CD4-positive, alpha-beta T cell treated with Interleukin-6 at 100 ng/mL for 8 hours (primary cell): ENCODE results near the gene GRAMD2A.

Source experiments
- DNase-seq: peaks from one replicate; pipeline ENCODE4 v3.0.0-alpha.2; 2020; ENCODE audit warnings: mixed read lengths, low spot score

GRAMD2A gene

DNA sequence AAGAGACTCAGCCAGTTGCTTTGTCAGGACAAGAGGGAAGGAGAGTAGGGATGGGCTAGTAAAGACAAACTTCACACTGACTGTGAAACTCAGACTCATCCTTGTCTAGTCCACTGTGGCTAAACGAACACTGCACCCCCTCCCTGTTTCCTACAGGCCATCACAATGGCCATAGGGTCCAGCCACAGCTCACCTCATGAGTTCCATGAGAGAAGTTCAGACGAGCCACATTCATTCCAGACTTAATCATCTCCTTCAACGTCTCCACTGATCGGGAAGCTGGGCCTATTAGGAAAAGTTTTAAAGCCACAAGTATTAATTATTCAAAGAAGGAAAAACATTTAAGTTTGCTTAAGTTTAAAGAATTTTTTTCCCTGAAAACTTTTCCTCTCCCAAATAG, 19.6 kb upstream of the GRAMD2A start:
- DNase-seq = no peak

DNA sequence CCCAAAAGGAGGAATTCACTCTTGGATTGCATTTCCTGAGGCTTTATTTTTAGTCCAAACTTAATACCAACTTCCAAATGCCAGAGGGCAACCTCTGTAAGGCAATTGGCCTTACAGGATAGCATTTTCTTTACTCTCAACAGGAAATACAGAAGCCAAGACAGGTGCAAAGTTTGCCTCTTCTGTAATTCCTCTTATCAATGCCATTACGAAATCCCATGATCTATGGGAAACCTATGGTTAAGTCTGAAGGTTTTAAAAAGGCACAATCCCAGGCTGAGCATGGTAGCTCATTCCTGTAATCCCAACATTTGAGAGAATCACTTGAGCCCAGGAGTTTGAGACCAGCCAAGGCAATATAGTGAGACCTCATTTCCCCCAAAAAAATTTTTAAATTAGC, 18.5 kb upstream of the GRAMD2A start:
- no peak for DNase-seq

DNA sequence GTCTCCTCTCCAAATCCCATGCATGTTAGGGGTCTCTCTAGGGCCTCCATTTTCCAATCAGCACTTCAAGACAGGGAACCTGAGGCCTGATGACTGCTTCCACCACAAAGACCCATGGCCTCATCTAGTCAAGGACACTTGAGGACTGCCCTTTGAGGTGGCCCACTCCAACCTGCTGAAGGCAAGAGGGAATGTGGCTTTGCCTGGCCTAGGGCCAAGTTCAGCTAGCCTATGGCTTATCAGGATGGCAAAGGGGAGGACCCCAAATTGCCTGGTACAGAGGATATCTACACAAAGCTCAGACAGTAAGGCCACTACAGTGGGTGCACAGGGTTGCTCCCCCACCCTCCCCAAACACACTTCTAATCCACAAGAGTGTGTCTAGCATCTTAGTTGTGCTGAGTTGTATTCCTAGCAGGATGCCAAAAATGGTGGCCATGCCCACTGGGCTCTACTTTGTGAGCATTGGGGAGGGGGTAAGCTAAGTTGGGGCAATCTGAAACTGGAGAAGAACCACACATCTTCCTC, 10.0 kb upstream of the GRAMD2A start:
- DNase-seq = no peak

DNA sequence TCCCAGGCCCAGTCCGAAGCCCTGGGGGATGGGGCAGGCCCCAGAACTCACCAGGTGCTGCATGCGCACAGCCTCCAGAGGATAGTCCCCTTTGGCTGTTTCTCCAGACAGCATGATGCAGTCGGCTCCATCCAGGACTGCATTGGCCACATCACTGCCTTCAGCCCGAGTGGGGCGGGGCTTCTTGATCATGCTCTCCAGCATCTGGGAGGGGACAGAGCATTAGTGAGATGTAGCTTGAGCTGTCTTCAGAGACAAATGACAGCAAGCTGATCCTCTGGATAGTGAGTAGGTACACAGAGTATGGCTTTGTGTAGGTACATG, 9.1 kb upstream of the GRAMD2A start:
- DNase-seq = no peak

DNA sequence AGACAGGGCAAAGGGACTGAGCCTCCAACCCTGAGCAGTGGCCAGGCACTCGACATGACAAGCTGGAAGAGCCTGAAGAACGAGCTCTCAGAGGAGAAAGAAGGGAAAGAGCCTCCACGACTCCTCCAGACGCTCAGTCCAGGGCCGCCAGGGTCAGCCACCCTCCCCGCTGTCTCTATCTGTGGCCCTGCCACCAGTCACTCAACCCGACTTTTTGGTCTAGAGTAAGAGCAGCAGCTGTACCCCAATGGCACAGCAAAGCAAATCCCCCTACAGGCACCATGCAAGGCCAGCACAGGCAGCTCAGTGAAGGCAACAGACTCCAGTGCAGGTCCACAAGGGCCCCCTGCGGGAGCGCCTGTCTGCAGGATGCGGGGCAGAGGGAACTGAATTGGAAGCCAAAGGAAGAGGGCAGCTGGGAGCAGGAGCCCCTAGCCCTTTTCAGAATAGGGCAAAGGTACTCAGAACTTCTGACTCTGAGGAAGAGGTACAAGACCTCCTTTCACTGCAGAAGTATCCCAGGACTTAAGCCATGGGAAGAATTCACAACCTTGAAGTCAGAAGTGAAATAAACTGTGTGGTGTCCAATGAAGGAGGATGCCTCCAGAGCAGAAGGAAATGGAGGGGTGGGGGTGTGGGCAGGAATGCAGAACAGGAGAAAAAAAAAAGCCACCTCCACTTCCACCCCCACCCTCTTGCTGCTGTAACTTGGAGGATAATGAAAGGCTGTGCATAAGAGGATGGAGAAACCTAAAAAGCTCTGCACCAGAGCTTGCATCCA, 8.5 kb upstream of the GRAMD2A start:
- no peak for DNase-seq

DNA sequence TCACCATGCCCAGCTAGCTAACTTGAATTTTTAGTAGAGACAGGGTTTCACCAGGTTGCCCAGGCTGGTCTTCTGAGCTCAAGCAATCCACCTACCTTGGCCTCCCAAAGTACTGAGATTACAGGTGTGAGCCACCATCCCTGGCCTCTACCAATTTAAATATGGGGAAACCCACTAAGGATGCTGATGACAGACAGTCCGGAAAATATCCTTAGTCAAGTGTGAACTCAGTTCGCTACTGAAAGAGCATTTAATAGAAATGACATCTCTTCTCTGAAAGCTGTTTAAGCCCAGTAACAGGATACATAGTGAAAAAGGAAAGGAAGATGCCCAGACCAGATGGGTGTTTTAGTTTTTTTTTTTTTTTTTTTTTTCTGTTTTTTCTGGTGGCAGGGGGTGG, 7.7 kb upstream of the GRAMD2A start:
- DNase-seq = no peak

DNA sequence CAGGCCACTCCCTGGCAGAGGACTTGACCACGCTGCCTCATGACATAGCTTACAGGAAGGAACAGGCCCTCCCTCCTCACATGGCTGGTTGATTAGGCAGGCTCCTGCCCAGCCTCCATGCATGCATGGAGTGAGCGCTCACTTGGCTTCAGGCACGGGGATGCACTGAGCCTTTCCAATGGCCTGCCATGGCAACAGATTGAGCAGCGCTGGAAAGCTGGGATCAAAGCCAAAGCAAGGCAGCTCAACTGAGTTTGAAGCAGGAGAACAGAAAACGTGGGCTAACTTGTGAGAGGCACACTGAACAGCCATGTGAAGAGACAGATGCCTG, 5.9 kb upstream of the GRAMD2A start:
- DNase-seq = no peak

DNA sequence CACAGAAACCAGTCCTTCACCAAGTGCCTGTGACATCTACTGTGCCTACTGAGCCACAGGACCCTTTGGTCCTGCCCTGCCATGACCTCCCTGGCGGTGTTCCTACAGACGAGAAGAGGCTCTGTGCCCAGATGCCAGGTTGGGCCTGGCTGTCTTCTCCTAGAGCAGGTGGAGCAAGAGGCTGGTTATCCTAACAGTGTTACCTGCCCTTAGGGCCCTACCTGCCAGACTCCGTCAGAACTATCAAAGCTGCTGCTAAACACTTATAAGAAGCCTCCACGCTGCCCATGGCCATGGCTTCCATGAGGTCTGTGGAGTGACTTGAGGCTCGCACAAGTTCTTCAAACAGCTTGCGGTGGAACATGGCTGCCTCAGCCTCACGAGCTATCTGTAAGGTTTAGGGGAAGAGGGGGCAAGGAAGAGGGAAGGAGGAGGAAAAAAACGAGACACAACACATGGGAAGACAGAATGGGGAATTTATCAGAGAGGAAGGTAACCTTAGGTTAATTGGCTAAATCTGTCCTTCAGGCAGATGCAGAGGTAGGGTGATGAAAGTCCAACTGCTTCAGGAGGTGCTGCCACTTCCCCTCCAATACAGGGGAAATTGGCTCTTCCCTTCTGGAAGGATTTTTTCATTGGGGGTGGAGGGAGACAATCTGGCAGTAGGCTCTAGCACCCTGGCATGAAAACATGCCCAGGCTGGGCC, 5.4 kb upstream of the GRAMD2A start:
- DNase-seq = no peak

DNA sequence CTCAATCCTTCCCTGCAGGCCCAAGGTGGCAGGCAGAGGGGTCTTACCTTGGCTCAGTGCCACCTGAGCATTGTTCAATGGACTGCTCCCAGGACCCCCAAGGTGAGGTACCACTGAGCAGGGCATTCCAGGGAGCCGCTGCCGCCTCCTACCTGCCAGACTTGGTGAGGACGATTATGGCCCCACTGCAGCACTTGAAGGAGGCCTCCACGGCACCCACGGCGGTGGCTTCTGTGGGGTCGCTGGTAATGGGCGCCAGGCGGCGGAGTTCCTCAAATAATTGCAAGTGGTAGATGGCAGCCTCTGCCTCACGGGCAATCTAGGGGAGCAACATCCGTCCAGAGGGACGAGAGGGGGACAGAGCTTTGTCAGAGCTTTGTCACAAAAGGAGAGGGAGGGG, 4.7 kb upstream of the GRAMD2A start:
- DNase-seq = no peak

DNA sequence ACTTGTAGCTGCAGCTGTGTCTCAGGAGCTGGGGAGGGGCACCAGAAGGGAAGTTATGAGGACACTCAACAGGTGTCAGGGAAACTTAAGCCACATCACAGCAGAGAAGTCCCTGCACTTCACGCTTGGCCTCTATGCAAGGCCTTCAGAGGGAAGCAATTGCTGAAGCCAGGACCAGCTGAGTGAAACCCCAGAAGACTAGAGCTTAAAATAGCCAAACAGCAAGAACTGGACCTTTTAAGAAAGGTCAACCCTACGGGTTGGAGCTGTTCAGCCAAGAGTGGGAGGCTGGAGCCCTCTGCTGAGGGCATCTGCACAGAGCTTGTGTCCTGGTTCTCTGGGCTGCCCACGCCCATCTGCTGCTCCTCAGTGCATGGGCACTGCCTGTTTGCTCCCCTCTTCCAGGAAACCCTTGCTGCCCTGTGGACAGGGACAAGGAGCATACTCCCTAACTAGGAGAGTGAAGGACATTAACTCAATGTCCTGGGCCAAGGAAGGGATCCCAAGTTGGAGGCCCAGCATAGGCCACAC, 3.9 kb upstream of the GRAMD2A start:
- no peak for DNase-seq

DNA sequence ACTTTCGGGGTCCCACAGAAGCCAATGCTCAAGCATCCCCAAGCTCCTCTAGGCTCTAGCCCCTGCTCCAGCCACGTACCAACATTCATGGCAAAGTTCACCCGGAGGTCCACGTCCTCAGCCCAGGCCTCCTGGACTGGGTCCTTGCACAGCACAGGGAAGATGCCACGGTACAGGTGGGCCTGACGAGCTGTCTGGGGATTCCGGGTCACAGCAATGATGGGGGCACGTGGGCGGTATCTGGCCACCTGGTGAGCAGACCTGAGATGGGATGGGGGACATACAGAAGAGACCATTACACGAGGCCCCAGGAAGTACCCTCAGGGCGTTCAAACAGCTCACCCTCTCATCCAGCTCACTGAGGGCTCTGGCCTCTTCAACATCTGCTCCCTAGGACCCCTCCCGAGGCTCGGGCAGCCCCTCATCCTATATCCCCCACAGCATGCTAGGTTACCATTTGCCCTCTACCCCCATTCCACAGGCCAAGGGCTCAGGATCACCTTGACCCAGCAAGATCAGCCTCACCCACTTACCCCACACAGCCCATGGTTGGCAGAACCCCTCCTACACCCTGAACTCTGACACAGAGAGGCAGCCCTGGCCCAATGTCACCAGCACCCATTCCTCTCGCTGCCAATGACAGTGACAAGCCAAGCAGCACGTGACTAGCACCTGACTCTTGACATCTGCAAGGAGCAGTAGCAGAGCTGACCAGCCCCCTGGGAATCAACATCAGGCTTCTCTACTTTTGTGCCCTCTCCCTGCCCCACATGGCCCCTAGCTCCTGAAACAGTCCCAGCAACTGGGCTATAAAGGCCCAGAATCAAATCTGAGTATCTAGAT, 3.0 kb upstream of the GRAMD2A start:
- DNase-seq = no peak

DNA sequence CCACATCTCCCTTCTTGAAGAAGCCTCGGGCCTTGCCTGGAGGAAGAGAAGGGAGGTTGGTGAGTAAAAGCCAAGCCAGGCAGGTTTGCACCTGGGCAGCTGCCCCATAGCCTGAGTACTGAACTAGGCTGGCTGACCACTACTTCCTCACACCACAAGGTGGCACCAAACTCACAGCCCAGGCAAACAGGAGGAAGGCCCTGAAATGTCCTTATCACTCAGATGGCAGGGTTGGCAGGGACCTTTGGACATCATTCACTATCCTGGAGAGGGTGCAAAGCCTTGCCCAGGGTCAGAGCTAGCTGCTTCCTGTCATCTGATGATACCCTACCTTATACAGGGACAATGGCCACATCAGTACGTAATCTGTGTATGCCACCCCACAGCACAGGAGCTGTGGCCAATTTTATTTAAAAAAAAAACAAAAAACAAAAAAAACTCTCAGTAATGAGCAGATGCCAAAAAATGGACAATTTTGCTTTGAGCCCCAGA, 2.2 kb upstream of the GRAMD2A start:
- peak; percentile 75 for DNase-seq

DNA sequence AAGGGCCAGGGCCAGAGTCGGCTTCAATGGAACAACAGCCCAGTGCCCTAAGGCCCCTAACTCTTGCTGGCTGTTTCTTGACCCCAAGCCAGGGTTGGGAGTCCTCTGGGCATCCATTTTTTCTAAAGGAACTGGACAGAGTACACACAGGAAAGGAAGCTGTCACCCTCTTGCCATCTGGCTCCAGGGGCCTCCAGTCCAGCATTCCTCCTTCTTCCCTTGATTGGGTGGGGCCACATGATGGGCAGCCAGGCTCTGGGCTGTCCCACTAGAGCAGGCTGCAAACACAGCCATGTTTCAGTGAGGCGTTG, 1.6 kb upstream of the GRAMD2A start:
- DNase-seq = no peak

DNA sequence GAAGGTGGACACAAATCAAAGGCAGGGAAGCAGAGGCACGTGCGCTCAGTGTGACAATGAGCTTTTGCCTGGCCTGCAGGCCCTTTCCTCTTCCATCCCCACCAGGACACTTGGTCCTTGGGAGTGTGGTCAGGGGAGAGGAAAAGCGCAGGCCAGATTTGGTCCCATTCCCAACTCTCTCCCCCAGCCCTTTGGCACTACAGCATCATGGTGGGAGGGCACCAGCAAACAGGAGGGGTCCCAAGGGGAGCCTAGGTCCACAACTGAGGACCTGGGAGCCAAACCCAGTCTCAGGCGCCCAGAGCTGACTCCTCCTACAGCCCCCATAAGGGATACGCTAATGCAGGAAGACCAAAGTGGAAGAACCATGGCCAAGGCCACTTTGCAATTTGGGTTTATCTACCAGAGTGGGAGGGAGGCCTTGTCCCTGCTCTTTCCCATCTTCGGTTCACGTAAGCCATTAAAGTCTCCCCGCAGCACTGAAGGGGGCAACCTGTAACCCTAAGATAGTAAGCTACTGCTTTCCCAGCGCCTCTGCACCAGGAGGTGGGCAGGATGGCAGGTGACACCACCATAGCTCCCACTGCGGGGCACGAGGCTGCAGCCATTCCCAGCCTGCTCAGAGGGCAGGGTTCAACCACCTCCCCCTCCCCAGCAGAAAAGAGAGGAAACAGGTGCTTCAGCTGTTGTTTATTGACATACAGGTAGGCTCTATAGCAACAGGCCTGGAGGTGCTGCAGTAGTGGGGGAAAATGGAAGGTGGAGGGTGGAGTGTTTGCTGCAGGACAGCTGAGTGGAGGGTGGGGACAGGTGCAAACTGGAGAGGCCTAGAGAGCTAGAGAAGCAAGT, 993 bp upstream of the GRAMD2A start:
- DNase-seq = no peak

DNA sequence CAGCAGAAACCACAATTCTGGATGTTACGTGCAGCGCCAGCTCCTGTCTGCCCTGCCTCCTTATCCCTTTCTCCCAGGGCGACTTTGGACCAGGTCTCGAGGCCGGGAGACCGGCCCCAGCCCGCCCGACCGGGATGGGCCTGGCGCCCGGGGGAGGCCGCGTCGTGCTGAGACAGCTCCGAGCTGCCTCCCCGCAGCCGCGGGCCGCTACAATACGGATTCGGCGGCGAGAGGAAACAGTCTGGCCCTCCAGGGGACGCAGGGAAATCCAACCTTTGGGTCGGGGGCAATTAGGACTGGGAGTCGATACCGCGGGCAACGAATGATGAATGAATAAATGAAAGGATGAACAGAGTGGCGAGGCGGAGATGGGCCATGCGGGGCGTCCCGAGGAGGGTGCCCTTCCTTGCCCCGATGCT, 537 bp downstream of the GRAMD2A start:
- no peak for DNase-seq

DNA sequence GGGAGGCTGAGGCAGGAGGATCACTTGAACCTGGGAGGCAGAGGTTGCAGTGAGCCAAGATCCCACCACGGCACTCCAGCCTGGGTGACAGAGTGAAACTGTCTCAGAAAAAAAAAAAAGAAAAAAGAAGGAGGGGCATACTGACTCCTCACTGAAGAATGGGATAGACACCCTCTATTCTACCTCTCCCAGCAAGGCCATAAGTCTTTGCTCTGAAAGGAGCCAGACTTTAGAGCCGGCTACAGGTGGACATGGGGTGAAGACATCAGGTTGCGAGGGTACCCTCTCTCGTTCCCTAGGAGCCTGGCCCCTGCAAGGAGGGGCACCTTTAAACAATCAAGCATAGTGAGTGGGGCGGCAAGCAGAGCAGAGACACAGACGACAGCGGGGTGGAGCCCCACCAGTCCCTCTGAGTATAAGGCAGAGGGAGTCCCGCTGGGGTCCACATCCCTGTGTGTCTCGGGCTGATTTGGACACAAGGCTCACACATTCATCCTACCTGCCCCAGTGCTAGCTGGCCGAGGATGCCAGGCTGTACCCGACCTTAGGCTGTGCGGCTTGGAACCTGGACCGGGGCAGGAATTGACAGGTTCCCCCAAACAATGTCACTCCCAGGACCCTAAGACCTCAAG, 1.1 kb downstream of the GRAMD2A start:
- no peak for DNase-seq

DNA sequence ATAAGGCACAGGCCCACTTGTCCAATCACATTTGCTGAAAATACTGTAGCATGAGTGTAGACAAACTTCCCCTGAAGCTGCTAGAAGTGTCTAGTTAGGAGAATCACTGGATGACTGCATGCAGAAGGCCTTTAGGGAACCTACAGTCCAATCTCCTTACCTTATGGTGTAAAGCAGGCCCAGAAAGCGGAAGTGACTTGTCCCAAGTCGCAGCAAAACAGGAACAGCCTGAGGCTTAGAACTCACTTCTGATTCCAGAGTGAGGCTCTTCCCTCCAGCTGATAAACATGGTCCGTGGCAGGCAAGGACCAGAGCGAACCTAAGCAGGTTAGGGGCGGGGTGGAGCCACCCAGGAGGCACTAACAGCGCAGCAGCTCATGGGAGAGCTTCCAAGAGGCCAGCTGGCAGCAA, 2.5 kb downstream of the GRAMD2A start:
- DNase-seq = no peak

DNA sequence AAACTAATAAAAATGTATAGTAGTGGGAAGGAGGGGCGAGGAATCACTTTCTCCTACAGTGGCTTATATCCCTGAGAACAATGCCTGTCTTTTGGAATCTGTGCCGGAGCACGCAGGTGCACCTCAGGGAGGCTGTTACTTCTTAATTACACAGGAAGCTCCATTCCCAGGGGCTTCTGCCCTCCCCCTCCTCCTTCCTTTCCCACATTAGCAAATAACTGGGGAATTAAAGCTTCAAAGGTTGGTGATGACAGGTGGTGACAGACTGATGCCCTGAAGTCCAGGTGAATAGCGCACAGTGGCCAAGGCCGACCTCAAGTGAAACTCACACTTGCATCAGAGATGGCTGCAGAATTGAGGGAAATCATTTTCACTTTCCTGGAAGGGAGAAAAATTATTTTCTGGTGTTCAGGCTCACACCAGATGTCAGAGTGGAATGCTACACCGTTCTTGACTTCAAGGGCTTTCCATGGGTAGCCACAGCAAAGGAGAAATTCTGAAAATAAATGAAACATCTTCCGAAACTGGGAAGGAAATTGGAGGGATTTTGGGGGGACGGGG, 3.7 kb downstream of the GRAMD2A start:
- DNase-seq = no peak

DNA sequence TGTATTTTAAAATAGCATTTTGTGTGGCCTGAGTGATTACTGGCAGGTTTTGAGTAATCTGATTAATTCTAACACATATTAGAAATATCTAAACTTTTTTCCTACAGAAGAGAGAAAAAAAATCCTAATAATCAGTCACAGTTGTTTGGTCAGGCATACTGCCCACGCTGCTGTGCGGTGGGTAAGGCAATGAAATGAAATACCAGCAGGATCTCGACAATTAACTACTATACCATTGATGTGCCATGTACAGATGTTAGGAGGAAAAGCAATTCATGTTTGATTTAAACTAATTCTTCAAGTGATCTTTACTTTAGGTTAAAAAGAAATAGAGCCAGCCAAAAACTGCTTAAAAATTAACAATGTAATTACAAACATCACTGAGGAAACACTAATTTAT, 5.2 kb downstream of the GRAMD2A start:
- no peak for DNase-seq

DNA sequence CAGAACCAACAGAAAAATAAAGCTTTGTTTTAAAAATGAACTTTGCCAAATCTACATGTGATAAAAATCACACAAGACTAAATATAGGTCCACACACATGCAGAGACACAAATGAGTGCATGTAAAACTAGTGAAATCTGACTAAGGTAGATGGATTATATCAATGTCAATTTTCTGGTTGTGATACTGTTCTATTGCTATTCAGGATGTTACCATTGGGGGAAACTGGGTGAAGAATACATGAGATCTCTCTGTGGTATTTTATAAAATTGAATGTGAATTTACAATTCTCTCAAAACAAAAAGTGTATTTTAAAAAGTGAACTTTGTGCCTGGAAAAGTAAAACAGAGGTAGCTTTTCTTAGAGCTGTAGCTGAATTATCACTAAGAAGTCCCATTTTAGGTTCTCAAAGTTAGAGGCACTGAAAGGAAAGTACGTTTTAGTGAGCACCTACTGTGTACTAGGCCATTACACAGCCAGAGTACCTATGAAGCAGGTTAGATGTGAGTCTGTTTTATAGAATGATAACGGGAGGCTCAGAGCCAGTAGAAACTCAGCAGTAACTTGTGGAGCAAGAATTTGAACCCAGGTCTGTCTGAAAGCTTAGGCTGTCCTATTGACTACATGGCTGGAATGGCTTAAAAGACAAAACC, 8.2 kb downstream of the GRAMD2A start:
- DNase-seq = no peak
